GM12875 (cell line): ENCODE data around the gene PDE1A.

Source experiments
- H3K4me3 ChIP-seq: one replicate; pipeline ENCODE4 v1.5.1; 2011; ENCODE audit warnings: low read depth, low read length, control low read depth
- CTCF ChIP-seq: IDR thresholded peaks from 2 replicates; pipeline ENCODE4 v1.5.1; 2011; ENCODE audit warnings: low read depth, mild to moderate bottlenecking, control low read depth, inconsistent platforms, low read length, moderate library complexity, borderline replicate concordance; ENCODE audit not compliant: insufficient read depth

PDE1A gene

GRCh38 chr2:182197529-182197928 is 229.3 kb downstream of the PDE1A start:
- no peak overlapping the region for H3K4me3 ChIP-seq
- no peak for TF ChIP-seq CTCF

GRCh38 chr2:182193291-182193690 is 233.5 kb downstream of the PDE1A start:
- H3K4me3 ChIP-seq, result no peak overlapping the region
- TF ChIP-seq CTCF, result no peak

GRCh38 chr2:182191061-182191460 is 235.8 kb downstream of the PDE1A start:
- no peak overlapping the region for H3K4me3 ChIP-seq
- TF ChIP-seq CTCF, result no peak

- no peak for TF ChIP-seq CTCF
Measured at GRCh38 chr2:182187130-182187529, 239.7 kb downstream of the PDE1A start.

GRCh38 chr2:182186132-182186735 is 240.6 kb downstream of the PDE1A start:
- no peak overlapping the region for H3K4me3 ChIP-seq
- TF ChIP-seq CTCF, result 0 out of 2 replicates have a peak, but pooled peaks have one; percentile 10

More at GRCh38 chr2:182187130-182187529, 239.7 kb downstream of the PDE1A start:
- no peak overlapping the region for H3K4me3 ChIP-seq

- H3K4me3 ChIP-seq, result no peak overlapping the region
- no peak for TF ChIP-seq CTCF
Measured at GRCh38 chr2:182182436-182182835, 244.4 kb downstream of the PDE1A start.

- TF ChIP-seq CTCF, result no peak
Measured at GRCh38 chr2:182181381-182181780, 245.5 kb downstream of the PDE1A start.

More at GRCh38 chr2:182181381-182181780, 245.5 kb downstream of the PDE1A start:
- no peak overlapping the region for H3K4me3 ChIP-seq
